Effector memory CD4-positive, alpha-beta T cell (primary cell): ENCODE measurements around the gene SLC12A9.

ENCODE experiments used
- DNase-seq, 3 donors: peaks; one replicate each; pipeline ENCODE4 v3.0.0-alpha.2; 2020
- H3K27ac ChIP-seq: 2 replicates; pipeline ENCODE4 v1.7.0; 2013; ENCODE audit warnings: mild to moderate bottlenecking, low read length, moderate library complexity; ENCODE audit not compliant: insufficient read depth, poor library complexity, severe bottlenecking
- H3K27me3 ChIP-seq: replicated peaks from 2 replicates; pipeline ENCODE4 v1.7.0; 2013; ENCODE audit warnings: mild to moderate bottlenecking, low read length; ENCODE audit not compliant: insufficient read depth, control insufficient read depth, poor library complexity, severe bottlenecking
- H3K36me3 ChIP-seq: 2 replicates; pipeline ENCODE4 v1.7.0; 2013; ENCODE audit warnings: mild to moderate bottlenecking, low read length, moderate library complexity; ENCODE audit not compliant: control insufficient read depth, insufficient read depth
- H3K4me1 ChIP-seq: 2 replicates; pipeline ENCODE4 v1.7.0; 2013; ENCODE audit warnings: low read length, mild to moderate bottlenecking; ENCODE audit not compliant: control insufficient read depth, insufficient read depth, poor library complexity, severe bottlenecking
- H3K4me3 ChIP-seq: 2 replicates; pipeline ENCODE4 v1.7.0; 2013; ENCODE audit warnings: low read length, low read depth, mild to moderate bottlenecking; ENCODE audit not compliant: insufficient read depth, poor library complexity, severe bottlenecking
- H3K9me3 ChIP-seq: 2 replicates; pipeline ENCODE4 v1.7.0; 2013; ENCODE audit warnings: mild to moderate bottlenecking, low read length, moderate library complexity; ENCODE audit not compliant: control insufficient read depth

SLC12A9 gene

DNA sequence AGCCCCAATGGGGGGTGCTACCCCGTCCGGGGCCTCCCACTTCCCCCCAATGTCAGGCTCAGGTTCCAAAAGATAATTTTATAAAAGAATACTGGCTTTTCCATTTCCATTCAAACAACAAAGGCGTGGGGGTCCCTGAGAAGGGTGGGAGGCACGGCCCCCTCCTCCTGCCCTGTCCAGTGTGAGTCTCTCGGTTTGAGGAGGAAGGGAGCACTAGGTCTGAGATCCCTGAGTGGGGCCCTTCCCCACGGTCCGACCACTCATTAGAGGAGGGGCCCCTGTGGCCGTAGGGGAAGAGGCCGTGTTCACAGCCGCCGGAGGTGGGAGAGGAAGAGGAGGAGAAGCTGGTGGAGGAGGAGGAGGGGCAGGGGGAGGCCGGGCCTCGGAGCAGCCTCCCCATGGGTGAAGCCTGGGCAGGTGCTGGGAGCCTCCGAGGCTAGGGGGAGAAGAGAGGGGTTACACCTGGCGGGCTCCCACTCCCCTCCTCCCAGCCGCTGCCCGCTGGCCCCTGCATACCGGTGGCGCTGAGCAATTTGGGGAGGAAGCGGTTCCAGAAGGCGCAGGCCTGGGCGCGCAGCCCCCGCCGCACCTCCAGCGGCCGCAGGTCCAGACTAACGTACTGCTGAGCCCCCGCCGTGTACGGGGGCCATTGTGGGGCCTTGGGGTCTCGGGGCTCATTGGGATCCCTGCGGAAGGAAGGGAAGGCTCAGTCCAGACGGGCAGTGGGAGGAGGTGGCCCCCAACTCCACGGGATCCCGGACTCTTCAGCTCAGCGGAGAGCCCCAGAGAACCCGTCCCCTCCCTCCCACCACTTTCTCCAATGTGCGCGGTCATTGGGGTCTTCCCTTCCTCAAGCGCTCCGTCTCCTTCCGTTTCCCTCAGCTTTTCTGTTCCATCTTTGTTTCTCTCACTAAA lies 38.4 kb downstream of the SLC12A9 start:
- no peak for DNase-seq
- Histone ChIP-seq H3K27me3 (peaks cover 22% of the 10 kb centered on the region), H3K4me1 (peaks cover 47% of the 10 kb centered on the region), H3K36me3 (peaks cover 14% of the 10 kb centered on the region), H3K9me3 (no peaks in the 10 kb centered on the region), H3K4me3 (peak overlapping the region; percentile 66), H3K27ac (no peak overlapping the region)

- Histone ChIP-seq H3K4me3 (no peak overlapping the region), H3K36me3 (peaks cover 6% of the 10 kb centered on the region), H3K27ac (no peak overlapping the region), H3K27me3 (peaks cover 30% of the 10 kb centered on the region), H3K9me3 (no peaks in the 10 kb centered on the region), H3K4me1 (peaks cover 54% of the 10 kb centered on the region)
- no peak for DNase-seq
Measured at GRCh38 chr7:100891568-100892247, 39.2 kb downstream of the SLC12A9 start.

DNA sequence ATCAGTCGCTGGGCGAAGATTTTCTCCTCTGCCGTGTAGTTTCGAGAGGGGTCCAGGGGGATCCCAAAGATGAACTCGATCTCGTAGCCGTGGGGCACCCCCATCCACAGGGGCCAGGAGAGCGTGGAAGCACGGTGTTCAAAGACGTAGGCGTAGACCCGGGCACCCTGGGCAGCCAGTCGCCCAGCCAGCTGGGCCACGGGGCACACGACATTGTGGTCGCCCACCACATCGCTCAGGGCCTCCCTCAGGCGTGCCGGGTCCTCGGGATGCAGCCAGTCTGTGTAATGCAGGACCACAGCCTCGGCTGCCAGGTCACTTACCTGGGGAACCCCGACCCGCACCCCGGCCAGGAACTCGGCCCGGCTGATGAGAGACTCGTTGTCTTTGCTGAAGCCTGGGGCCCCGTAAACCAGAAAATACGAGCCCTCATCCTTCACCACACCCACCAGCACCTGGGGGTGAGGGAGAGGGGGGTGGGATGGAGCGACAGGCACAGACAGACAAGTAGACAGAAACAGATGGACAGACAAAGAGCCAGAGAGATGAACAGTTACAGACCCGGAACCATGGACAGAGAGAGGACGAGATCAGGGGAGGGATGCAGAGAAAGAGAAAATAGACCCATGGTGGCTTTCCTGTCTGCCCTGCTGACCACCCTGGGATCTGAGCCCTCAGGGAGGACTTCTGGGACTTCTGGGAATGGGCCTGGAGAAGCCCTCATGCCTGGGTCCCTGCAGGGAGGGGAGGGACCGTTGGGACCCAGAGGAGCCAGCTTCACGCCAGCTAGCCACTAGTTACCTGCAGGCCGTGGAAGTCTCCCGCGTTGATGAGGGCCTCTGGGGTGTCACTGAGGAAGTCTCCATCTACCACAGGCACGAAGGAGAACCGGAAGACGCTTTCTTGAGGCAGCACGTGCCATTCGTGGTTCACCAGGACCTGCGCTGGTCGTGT lies 40.1 kb downstream of the SLC12A9 start:
- Histone ChIP-seq H3K4me1 (peaks cover 51% of the 10 kb centered on the region), H3K36me3 (no peaks in the 10 kb centered on the region), H3K4me3 (no peak overlapping the region), H3K27me3 (peaks cover 37% of the 10 kb centered on the region), H3K27ac (no peak overlapping the region), H3K9me3 (no peaks in the 10 kb centered on the region)
- no peak for DNase-seq

DNA sequence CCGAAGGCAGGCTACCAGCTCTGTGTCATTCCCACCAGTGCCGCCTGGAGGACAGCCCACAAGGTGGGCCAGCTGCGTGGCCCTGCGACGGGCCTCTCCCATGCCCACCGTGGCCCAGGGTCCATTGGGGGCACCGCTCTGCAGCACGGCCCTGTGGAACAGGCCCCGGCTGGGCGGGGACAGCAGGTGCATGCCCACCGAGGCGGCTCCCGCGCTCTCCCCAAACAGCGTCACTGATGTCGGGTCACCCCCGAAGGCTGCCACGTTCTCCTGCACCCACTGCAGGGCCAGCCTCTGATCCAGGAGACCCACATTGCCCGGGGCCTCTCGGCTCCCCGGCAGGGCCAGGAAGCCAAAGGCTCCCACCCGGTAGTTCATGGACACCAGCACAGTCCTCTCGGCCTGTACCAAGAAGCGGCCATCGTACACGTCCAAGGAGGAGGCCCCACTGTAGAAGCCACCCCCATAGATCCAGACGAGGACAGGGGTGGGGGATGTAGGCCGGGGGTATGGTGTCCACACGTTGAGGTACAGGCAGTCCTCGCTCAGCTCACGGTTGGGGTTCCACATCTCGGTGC lies 40.9 kb downstream of the SLC12A9 start:
- H3K27ac ChIP-seq: no peak overlapping the region
- H3K36me3 ChIP-seq: no peaks in the 10 kb centered on the region
- H3K4me3 ChIP-seq: no peak overlapping the region
- peaks cover 40% of the 10 kb centered on the region for H3K27me3 ChIP-seq
- no peak for DNase-seq
- H3K4me1 ChIP-seq: peaks cover 43% of the 10 kb centered on the region
- H3K9me3 ChIP-seq: no peaks in the 10 kb centered on the region

DNA sequence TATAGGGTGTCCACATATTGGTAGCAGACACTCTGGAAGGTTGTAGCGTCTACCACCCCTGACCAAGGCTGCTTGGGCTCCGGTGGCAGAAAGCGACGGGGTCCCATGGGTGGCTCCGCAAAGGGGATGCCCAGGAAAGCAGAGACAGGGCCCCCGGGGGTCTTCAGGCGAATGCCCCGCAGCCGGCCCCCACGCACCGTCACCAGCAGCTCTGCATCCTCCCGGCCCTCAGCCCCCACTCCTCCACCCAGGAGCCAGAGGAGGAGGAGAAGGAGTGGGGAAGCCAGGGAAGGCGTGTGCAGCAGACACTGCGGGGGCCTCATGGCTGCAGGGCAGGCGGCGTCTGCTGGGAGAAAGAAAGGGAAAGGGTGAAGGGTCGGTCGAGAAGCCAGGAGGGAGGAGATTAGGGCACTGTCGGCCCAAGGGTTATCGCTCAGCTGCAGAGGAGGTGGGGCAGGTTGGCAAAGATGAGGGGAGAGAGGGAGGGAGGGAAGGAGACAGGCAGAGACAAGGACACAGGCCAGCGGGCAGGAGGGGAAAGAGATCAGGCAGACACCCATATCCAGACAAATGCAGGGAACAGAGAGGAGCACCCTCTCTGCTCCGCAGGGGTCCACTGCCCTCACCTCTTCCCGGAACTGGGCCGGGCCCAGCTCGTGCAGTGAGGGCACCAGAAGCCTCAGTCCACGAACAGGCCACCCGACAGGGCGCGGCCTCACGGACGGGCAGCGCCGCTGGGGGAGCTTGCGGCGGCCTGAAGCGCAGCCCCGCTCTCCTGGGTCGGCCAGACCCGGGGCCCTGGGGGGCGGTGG lies 41.6 kb downstream of the SLC12A9 start:
- Histone ChIP-seq H3K9me3 (no peaks in the 10 kb centered on the region), H3K4me3 (no peak overlapping the region), H3K36me3 (no peaks in the 10 kb centered on the region), H3K4me1 (peaks cover 37% of the 10 kb centered on the region), H3K27ac (no peak overlapping the region), H3K27me3 (peaks cover 40% of the 10 kb centered on the region)
- no peak for DNase-seq

- peaks cover 34% of the 10 kb centered on the region for H3K4me1 ChIP-seq
- DNase-seq: peak in 2 of 3 donors; percentile 15 to 44
- peak overlapping the region; percentile 71 for H3K4me3 ChIP-seq
- peaks cover 40% of the 10 kb centered on the region for H3K27me3 ChIP-seq
- no peaks in the 10 kb centered on the region for H3K36me3 ChIP-seq
- no peak overlapping the region for H3K27ac ChIP-seq
- no peaks in the 10 kb centered on the region for H3K9me3 ChIP-seq
Measured at GRCh38 chr7:100894860-100895700, 42.6 kb downstream of the SLC12A9 start.

DNA sequence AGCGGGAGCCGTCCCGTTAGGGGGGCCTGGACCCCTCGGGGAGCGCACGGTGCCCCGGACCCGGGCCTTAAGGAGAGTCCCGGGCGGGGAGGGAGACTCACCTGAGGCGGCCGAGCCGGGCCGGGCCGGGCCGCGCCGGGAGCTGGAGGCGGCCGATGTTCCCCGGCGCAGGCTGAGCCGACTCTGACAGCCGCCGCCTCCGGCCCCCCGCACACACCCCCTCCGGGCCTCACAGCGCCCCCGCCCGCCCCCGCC lies 43.1 kb downstream of the SLC12A9 start, which contains the start of gene ACHE:
TSS of gene ACHE (minus strand) at position 188 of the 255 bp plus-strand sequence. CDS start 1,656 bp downstream, outside the sequence.
- Histone ChIP-seq H3K4me3 (peak within 1 kb of the TSS; percentile 71), H3K36me3 (no peaks in the 10 kb centered on the region), H3K9me3 (no peaks in the 10 kb centered on the region), H3K4me1 (peaks cover 28% of the 10 kb centered on the region), H3K27ac (no peak within 1 kb of the TSS), H3K27me3 (peaks cover 39% of the 10 kb centered on the region)
- DNase-seq: no peak

DNA sequence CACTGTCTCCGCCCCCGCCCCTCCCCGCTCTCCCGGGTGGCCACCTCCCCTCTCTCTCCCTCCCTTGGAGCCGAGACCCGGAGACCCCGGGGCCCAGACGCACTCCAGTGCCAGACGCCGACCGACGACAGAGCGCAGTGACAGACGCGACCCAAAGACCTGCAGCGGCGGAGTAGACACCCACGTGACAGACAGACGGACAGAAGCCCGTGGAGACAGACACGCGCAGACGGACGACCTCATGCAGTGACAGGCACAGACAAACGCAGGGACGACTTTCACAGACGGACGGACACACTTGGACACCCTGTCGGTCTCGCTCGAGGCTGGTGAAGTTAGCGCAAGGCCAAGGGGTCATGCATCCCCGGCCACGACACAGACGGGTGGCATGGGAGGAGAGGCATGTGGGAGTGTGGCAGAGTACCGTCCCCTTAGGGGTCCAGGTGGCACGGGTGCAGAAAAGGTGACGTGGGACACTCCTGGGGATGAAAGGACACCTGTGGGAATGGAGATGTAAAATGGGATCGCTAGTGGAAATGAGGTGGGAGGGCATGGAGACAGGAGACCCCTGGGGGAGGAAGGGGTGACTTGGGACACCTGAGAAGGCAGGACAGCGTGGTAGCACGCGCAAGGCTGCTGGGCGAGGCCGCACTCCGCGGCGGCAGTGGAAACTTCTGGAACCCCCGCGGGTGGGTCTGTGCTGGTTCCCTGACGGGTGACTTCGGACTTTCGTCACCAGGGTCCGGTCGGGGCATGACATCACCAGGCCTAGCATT lies 43.6 kb downstream of the SLC12A9 start:
- Histone ChIP-seq H3K27me3 (peaks cover 34% of the 10 kb centered on the region), H3K4me1 (peaks cover 23% of the 10 kb centered on the region), H3K9me3 (no peaks in the 10 kb centered on the region), H3K36me3 (no peaks in the 10 kb centered on the region), H3K4me3 (peak overlapping the region; percentile 36), H3K27ac (no peak overlapping the region)
- DNase-seq: peak in 2 of 3 donors; percentile 22 to 38
